A549 (cell line): ENCODE measurements around the gene MRPL18. TPM values are rescaled to one million over a fixed set of nuclear protein-coding genes. Genes with fewer than 3 reads are reported as not detected.
"Not testable (repeated sequence)": the region's sequence is repeated elsewhere in the genome, so short reads cannot be mapped to it uniquely, and the experiment has no call there.

Source experiments
- ATAC-seq, 2 experiments: fragments of 200-7000 bp in 1 of 2; fragments of >200 bp in 1 of 2; cut with Nextera tagmentation in 1 of 2; cut with Tn5 transposase in 1 of 2; 3 replicates each; pipeline versions ENCODE4 v1.8.0 to v1.9.1; 2018 to 2020; ENCODE audit warnings: mild to moderate bottlenecking in 1 of 2, moderate library complexity in 1 of 2
- CTCF ChIA-PET: fragments of 300-600 bp; sonication (Branson Sonifier 250); formaldehyde crosslinking; extraction: SDS; loops from one replicate; lab custom pipeline; 2021; ENCODE audit warnings: antibody characterized with exemption, inconsistent platforms; lab: Yijun Ruan, JAX
- POLR2A ChIA-PET: fragments of 350-600 bp; formaldehyde crosslinking; extraction: SDS; loops from one replicate; lab custom pipeline; 2021; ENCODE audit warnings: antibody characterized with exemption, inconsistent platforms; lab: Yijun Ruan, JAX
- DNase-seq, 2 experiments: peaks; one replicate each; pipeline versions ENCODE4 v3.0.0 to v3.0.0-alpha.2; 2011 to 2016; ENCODE audit warnings: low read depth in 1 of 2, low spot score in 1 of 2
- FAIRE-seq: peaks from 2 replicates; lab custom pipeline; 2011; peaks lifted over from hg19 to GRCh38; lab: Jason Lieb, UNC
- H3K27ac ChIP-seq, 2 experiments: fragments of >200 bp; sonication (Bioruptor Twin); formaldehyde crosslinking; 3 replicates each; pipeline ENCODE4 v1.5.1; 2016 to 2017
- H3K4me1 ChIP-seq: fragments of >200 bp; sonication (Bioruptor Twin); formaldehyde crosslinking; 3 replicates; pipeline ENCODE4 v1.6.1; 2016
- H3K4me2 ChIP-seq: fragments of >200 bp; sonication (Bioruptor Twin); formaldehyde crosslinking; 3 replicates; pipeline ENCODE4 v1.6.1; 2016
- H3K4me3 ChIP-seq: fragments of >200 bp; sonication (Bioruptor Twin); formaldehyde crosslinking; 3 replicates; pipeline ENCODE4 v1.5.1; 2016
- H3K9me3 ChIP-seq: fragments of >200 bp; sonication (Bioruptor Twin); formaldehyde crosslinking; 3 replicates; pipeline ENCODE4 v1.6.1; 2016
- CBX8 ChIP-seq: fragments of 200-600 bp; sonication (generic); IDR thresholded peaks from 2 replicates; pipeline ENCODE4 v1.6.1; 2016
- EHF ChIP-seq: fragments of 250-450 bp; sonication (Bioruptor Pico); IDR thresholded peaks from 2 replicates; pipeline ENCODE4 v1.5.0; 2020; ENCODE audit warnings: mild to moderate bottlenecking
- EHMT2 ChIP-seq: fragments of 200-600 bp; sonication (generic); IDR thresholded peaks from 2 replicates; pipeline ENCODE4 v1.6.1; 2016; ENCODE audit warnings: antibody characterized with exemption, low read depth, mild to moderate bottlenecking, moderate library complexity
- ELK1 ChIP-seq: fragments of 150-350 bp; IDR thresholded peaks from 2 replicates; pipeline ENCODE4 v1.6.1; 2014; ENCODE audit warnings: low read depth, mild to moderate bottlenecking, low read length
- HDAC2 ChIP-seq: fragments of 200-600 bp; sonication (generic); IDR thresholded peaks from 2 replicates; pipeline ENCODE4 v1.6.1; 2016
- HOXB13 ChIP-seq: fragments of 250-450 bp; sonication (Bioruptor Pico); IDR thresholded peaks from 2 replicates; pipeline ENCODE4 v1.5.0; 2020; ENCODE audit warnings: low read depth, mild to moderate bottlenecking, moderate library complexity
- HOXB5 ChIP-seq: fragments of 250-450 bp; sonication (Bioruptor Pico); IDR thresholded peaks from 2 replicates; pipeline ENCODE4 v1.5.0; 2020; ENCODE audit warnings: mild to moderate bottlenecking, moderate library complexity
- JUN ChIP-seq, 2 experiments: fragments of >200 bp; sonication (Bioruptor Twin); formaldehyde crosslinking; IDR thresholded peaks; 2 replicates in 1 of 2; 3 replicates in 1 of 2; pipeline ENCODE4 v1.6.1; 2016 to 2017
- MAFK ChIP-seq: fragments of 450-650 bp; IDR thresholded peaks from 2 replicates; pipeline ENCODE4 v1.6.1; 2014; ENCODE audit not compliant: partially characterized antibody
- POLR2A ChIP-seq: IDR thresholded peaks from 2 replicates; pipeline ENCODE4 v1.6.1; 2012; ENCODE audit warnings: mild to moderate bottlenecking, low read length
- RARB ChIP-seq: fragments of 250-450 bp; sonication (Bioruptor Pico); IDR thresholded peaks from 2 replicates; pipeline ENCODE4 v1.8.0; 2021; ENCODE audit warnings: mild to moderate bottlenecking, moderate library complexity
- RCOR1 ChIP-seq: fragments of 150-350 bp; IDR thresholded peaks from 2 replicates; pipeline ENCODE4 v1.6.1; 2014; ENCODE audit warnings: antibody characterized with exemption, low read length, low read depth
- RFX5 ChIP-seq: fragments of 450-650 bp; IDR thresholded peaks from 2 replicates; pipeline ENCODE4 v1.7.1; 2014; ENCODE audit warnings: antibody characterized with exemption, mild to moderate bottlenecking, moderate library complexity
- RNF2 ChIP-seq: fragments of 200-600 bp; sonication (generic); IDR thresholded peaks from 2 replicates; pipeline ENCODE4 v1.6.1; 2016; ENCODE audit warnings: low read depth, mild to moderate bottlenecking, antibody characterized with exemption, moderate library complexity, borderline replicate concordance
- SMC3 ChIP-seq: fragments of >200 bp; sonication (Bioruptor Twin); formaldehyde crosslinking; IDR thresholded peaks from 3 replicates; pipeline ENCODE4 v1.6.1; 2018; ENCODE audit warnings: inconsistent platforms
- TFCP2L1 ChIP-seq: fragments of 250-450 bp; sonication (Bioruptor Pico); IDR thresholded peaks from 2 replicates; pipeline ENCODE4 v1.5.0; 2021; ENCODE audit warnings: mild to moderate bottlenecking
- WGBS: methylation state at CpG from one replicate; pipeline ENCODE4 v1.1.6; 2017; ENCODE audit errors: missing lambda C conversion rate; 5-methylcytosine and 5-hydroxymethylcytosine counted together
- polyA plus RNA-seq, 4 experiments: library from polyadenylated mRNA; depleted of rRNA in 3 of 4; stranded (reverse); fragments of >200 nt; fragmentation: RNase III in 1 of 4; extraction: RNeasy Plus Mini Kit Qiagen cat#74134 plus additional on column Dnase treatment in 1 of 4; gene quantifications; 2 replicates in 3 of 4; 3 replicates in 1 of 4; pipeline ENCODE4 v1.2.3, GENCODE V29; 2011 to 2017
- TF ChIP-seq, protein P1 (sequence below): IDR thresholded peaks from 2 replicates; pipeline ENCODE4 v1.6.1; 2012
- TF ChIP-seq, protein P2 (sequence below): IDR thresholded peaks from 2 replicates; pipeline ENCODE4 v1.6.1; 2012; ENCODE audit warnings: low read depth, borderline replicate concordance
- TF ChIP-seq, protein P3 (sequence below): fragments of 250-450 bp; sonication (Bioruptor Pico); IDR thresholded peaks from 2 replicates; pipeline ENCODE4 v1.5.0; 2020; ENCODE audit warnings: low read depth, mild to moderate bottlenecking, moderate library complexity
- TF ChIP-seq, protein P4 (sequence below): fragments of >200 bp; sonication (Bioruptor Twin); formaldehyde crosslinking; IDR thresholded peaks from 2 replicates; pipeline ENCODE4 v1.6.1; 2016

The MRPL18 gene
- polyA plus RNA-seq, 2 of the 4 experiments (the other 2 are of a cell fraction), result 115 to 142 TPM

DNA sequence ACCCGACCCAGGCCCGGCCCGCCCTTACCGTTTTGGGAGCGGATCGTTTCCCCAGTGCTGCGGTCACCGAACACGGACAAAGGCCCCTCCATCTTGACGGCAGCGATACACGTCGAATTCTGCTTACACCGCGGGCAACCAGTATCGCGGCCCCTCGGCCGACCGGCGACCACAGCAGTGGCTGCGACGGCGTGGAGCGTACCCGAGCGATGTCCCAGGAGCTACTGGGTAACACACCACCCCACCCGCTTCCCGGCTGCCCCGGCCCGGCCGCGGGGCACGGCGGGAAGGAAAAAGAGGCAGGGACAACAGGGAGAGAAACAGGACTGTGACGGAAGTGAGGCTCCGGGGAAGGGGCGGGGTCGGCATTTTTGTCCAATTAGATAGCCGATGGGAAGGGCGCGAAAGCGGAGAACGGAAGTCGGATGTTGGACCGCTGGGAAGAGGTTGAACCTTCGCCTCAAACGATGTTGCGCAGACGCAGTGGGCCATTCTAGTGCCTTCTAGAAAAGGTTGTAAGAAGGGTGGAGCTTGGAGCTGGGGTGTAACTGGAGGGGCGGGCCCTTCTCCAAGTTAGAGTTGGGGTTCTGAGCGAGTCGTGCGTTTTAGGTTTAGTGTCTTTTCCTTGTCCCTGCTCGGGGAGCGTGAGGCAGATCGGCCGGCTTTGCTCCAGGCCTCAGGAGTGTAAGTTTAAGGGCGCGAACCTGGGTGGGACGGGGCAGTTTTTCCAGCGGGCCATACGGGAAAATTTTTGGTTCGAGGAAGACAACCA, 704 bp upstream of the MRPL18 start, which contains the start of gene TCP1:
Gene TCP1 (minus strand): TSS at position 226 of the 772 bp plus-strand sequence. CDS start 134 bp downstream, at position 92.
- ATAC-seq, result peak; percentile 90 to 91
- Histone ChIP-seq H3K4me2 (peak within 1 kb of the TSS; percentile 96), H3K4me1 (peaks cover 42% of the 10 kb centered on the region)
- TF ChIP-seq ELK1 (no peak), MAFK (peak; percentile 57), HOXB5 (CRISPR knock-in tag) (0 out of 2 replicates have a peak, but pooled peaks have one; percentile 59), JUN (IDR thresholded peaks at IDR 0.05) (peak in 1 of 2 experiments; percentile 56; a peak in 3 of 5 replicates), RARB (no peak; the same call in 1 of the 2 replicates), RFX5 (no peak), POLR2A (peak; percentile 95), EHMT2 (no peak), RNF2 (no peak), SMC3 (no peak), TFCP2L1 (CRISPR knock-in tag) (no peak), RCOR1 (no peak), CBX8 (no peak)
- TF ChIP-seq, protein P1, sequence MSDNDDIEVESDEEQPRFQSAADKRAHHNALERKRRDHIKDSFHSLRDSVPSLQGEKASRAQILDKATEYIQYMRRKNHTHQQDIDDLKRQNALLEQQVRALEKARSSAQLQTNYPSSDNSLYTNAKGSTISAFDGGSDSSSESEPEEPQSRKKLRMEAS, result peak; percentile 67
- TF ChIP-seq, protein P2, sequence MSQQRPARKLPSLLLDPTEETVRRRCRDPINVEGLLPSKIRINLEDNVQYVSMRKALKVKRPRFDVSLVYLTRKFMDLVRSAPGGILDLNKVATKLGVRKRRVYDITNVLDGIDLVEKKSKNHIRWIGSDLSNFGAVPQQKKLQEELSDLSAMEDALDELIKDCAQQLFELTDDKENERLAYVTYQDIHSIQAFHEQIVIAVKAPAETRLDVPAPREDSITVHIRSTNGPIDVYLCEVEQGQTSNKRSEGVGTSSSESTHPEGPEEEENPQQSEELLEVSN, result peak; percentile 87
- TF ChIP-seq, protein P3, sequence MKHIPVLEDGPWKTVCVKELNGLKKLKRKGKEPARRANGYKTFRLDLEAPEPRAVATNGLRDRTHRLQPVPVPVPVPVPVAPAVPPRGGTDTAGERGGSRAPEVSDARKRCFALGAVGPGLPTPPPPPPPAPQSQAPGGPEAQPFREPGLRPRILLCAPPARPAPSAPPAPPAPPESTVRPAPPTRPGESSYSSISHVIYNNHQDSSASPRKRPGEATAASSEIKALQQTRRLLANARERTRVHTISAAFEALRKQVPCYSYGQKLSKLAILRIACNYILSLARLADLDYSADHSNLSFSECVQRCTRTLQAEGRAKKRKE (CRISPR knock-in tag), result no peak
- TF ChIP-seq, all 56 proteins: peak for 6
- WGBS, result 2% methylated on average over 28 of the region's 64 CpGs
- FAIRE-seq (no peak), DNase-seq (peak; percentile 85 to 98)
- peak within 1 kb of the TSS; percentile 95 to 99 for H3K27ac ChIP-seq
- H3K9me3 ChIP-seq, result no peaks in the 10 kb centered on the region
- CTCF ChIA-PET, result no interaction called here
- POLR2A ChIA-PET, result interaction anchor here (0.6 to 2.9 kb wide), 11 partner anchors 11 to 97 kb away, joined by 3 to 15 read pairs (median 5); partner anchors contain the start of genes ACAT2, SOD2 and WTAP
- H3K4me3 ChIP-seq, result peak within 1 kb of the TSS; percentile 92

- TF ChIP-seq JUN (IDR thresholded peaks at IDR 0.05) (no peak), HDAC2 (no peak), EHMT2 (no peak), EHF (CRISPR knock-in tag) (no peak), HOXB13 (CRISPR knock-in tag) (no peak)
- TF ChIP-seq, protein P2, result no peak
- TF ChIP-seq, protein P4, sequence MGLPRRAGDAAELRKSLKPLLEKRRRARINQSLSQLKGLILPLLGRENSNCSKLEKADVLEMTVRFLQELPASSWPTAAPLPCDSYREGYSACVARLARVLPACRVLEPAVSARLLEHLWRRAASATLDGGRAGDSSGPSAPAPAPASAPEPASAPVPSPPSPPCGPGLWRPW, result no peak
- TF ChIP-seq, all 56 proteins: peak for 0
- Histone ChIP-seq H3K4me3 (peak overlapping the region; percentile 92), H3K27ac (peak overlapping the region; percentile 95 to 99), H3K4me2 (peak overlapping the region; percentile 96), H3K9me3 (no peaks in the 10 kb centered on the region), H3K4me1 (peaks cover 42% of the 10 kb centered on the region)
- CTCF ChIA-PET, result interaction anchor here (0.9 to 1.3 kb wide), 3 partner anchors 10 to 100 kb away, joined by 3 to 4 read pairs (median 4); no protein-coding TSS in a partner anchor
- ATAC-seq (no peak), DNase-seq (no peak), FAIRE-seq (no peak)
- 24% methylated on average over 8 of the region's 18 CpGs for WGBS
- POLR2A ChIA-PET, result interaction anchor here (1.8 to 2.9 kb wide), 3 partner anchors 30 to 98 kb away, joined by 12 to 15 read pairs (median 13); partner anchors contain the start of genes ACAT2, SOD2 and WTAP
Measured at GRCh38 chr6:159790956-159791598, 810 bp downstream of the MRPL18 start.

GRCh38 chr6:159794976-159795375, 4.7 kb downstream of the MRPL18 start:
- DNase-seq, H3K4me3 ChIP-seq, H3K27ac ChIP-seq, POLR2A ChIA-PET, H3K9me3 ChIP-seq, ATAC-seq, CTCF ChIA-PET, FAIRE-seq, H3K4me2 ChIP-seq: not testable (repeated sequence)
- 70% methylated on average over 8 of the region's 8 CpGs for WGBS
- H3K4me1 ChIP-seq, result peaks cover 23% of the 10 kb centered on the region
